Muscle of leg (tissue), 11 donors: ENCODE results near the gene INPP4A. TPM values are rescaled to one million over a fixed set of nuclear protein-coding genes. Genes with fewer than 3 reads are reported as not detected.

ENCODE experiments used
- DNase-seq: peaks from one replicate; pipeline ENCODE4 v3.0.0; 2013
- H3K27ac ChIP-seq: one replicate; pipeline ENCODE4 v1.5.1; 2013; ENCODE audit warnings: mild to moderate bottlenecking, low read length, control low read depth
- H3K27me3 ChIP-seq: one replicate; pipeline ENCODE4 v1.6.1; 2013; ENCODE audit warnings: low read length; ENCODE audit not compliant: control insufficient read depth, insufficient read depth
- H3K36me3 ChIP-seq: one replicate; pipeline ENCODE4 v1.6.1; 2013; ENCODE audit warnings: low read length; ENCODE audit not compliant: control insufficient read depth, insufficient read depth
- H3K4me1 ChIP-seq: one replicate; pipeline ENCODE4 v1.6.1; 2013; ENCODE audit warnings: low read length; ENCODE audit not compliant: control insufficient read depth, insufficient read depth
- H3K4me3 ChIP-seq: one replicate; pipeline ENCODE4 v1.5.1; 2013; ENCODE audit warnings: low read length, control low read depth
- H3K9me3 ChIP-seq: replicated peaks from 2 replicates; pipeline ENCODE4 v1.6.1; 2013; ENCODE audit warnings: low read depth, low read length; ENCODE audit not compliant: control insufficient read depth
- WGBS: methylation state at CpG from one replicate; pipeline ENCODE4 v1.1.5; 2013; ENCODE audit warnings: missing lambda C conversion rate; ENCODE audit not compliant: insufficient coverage; 5-methylcytosine and 5-hydroxymethylcytosine counted together
- polyA plus RNA-seq, 8 donors: library from polyadenylated mRNA; unstranded; fragments of 120-200 nt; gene quantifications; one replicate each; pipeline versions ENCODE4 v1.2.1 to v1.2.3, GENCODE V29; 2013; ENCODE audit warnings: inconsistent platforms in 1 of 8, low replicate concordance in 1 of 8; ENCODE audit not compliant: insufficient read length in 8 of 8, insufficient read depth in 1 of 8
- total RNA-seq: library from RNA; stranded (reverse); fragments of 120-200 nt; gene quantifications from one replicate; pipeline ENCODE4 v1.2.4, GENCODE V29; 2013

INPP4A gene
- total and polyA plus RNA-seq, 9 donors: 8.9 to 17.0 (median 13.0) TPM

DNA sequence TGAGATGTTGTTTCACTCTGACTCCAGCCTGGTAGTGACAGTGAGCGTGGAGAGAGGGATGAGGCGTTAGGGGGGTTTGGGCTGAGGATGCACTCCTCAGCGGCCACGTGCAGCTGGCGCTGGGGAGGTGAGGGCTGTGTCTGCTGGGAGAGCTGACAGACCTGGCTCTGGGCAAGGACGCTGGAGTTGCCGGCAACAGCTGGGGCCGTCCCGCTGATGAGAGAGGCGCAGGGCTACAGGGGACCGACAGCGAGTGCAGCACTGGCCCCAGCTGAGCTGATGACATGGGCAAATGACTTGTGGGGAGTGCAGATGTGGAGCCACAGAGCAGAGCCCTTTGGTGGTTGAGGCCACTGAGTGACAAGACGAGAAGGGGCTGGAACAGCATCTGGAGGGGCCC lies 125.3 kb downstream of the INPP4A start:
- WGBS: 91% methylated on average over 13 of the region's 13 CpGs
- peaks cover 76% of the 10 kb centered on the region for H3K36me3 ChIP-seq

GRCh38 chr2:98570356-98570755 lies 125.7 kb downstream of the INPP4A start:
- Histone ChIP-seq H3K4me3 (no peak overlapping the region), H3K27me3 (no peaks in the 10 kb centered on the region), H3K9me3 (no peaks in the 10 kb centered on the region), H3K4me1 (no peaks in the 10 kb centered on the region), H3K27ac (no peak overlapping the region), H3K36me3 (peaks cover 77% of the 10 kb centered on the region)
- no peak for DNase-seq
- 95% methylated on average over 5 of the region's 5 CpGs for WGBS

More for the DNA sequence above, 125.3 kb downstream of the INPP4A start:
- Histone ChIP-seq H3K27me3 (no peaks in the 10 kb centered on the region), H3K27ac (no peak overlapping the region), H3K9me3 (no peaks in the 10 kb centered on the region), H3K4me3 (no peak overlapping the region), H3K4me1 (no peaks in the 10 kb centered on the region)
- DNase-seq: no peak

GRCh38 chr2:98571121-98571701 lies 126.6 kb downstream of the INPP4A start:
- H3K36me3 ChIP-seq: peaks cover 78% of the 10 kb centered on the region
- no peak overlapping the region for H3K4me3 ChIP-seq
- H3K27me3 ChIP-seq: no peaks in the 10 kb centered on the region
- no peak for DNase-seq
- H3K4me1 ChIP-seq: no peaks in the 10 kb centered on the region
- no peak overlapping the region for H3K27ac ChIP-seq
- no peaks in the 10 kb centered on the region for H3K9me3 ChIP-seq
- 95% methylated on average over 11 of the region's 13 CpGs for WGBS

DNA sequence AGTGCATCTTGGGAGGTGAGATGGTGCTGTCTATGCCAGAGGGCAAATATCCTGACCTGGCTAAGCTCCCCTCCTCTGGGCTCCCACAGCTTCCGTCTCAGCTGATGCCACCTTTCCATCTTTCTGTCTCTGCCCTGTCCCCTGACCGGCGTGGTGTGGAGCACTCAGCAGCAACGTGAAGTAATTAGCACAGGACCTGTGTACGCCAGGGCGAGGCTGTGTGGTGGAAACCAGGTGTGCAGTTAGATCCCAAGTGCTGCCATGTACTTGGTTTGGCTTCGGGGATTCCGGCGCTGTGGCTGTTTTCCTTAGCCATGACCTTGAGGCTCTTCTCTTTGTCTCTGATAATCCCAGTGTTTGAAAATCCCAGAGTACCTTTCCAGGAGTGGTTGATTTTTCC lies 127.1 kb downstream of the INPP4A start:
- Histone ChIP-seq H3K27ac (no peak overlapping the region), H3K27me3 (no peaks in the 10 kb centered on the region), H3K9me3 (no peaks in the 10 kb centered on the region), H3K4me1 (no peaks in the 10 kb centered on the region), H3K4me3 (no peak overlapping the region), H3K36me3 (peaks cover 78% of the 10 kb centered on the region)
- WGBS: 92% methylated on average over 5 of the region's 9 CpGs
- DNase-seq: no peak

DNA sequence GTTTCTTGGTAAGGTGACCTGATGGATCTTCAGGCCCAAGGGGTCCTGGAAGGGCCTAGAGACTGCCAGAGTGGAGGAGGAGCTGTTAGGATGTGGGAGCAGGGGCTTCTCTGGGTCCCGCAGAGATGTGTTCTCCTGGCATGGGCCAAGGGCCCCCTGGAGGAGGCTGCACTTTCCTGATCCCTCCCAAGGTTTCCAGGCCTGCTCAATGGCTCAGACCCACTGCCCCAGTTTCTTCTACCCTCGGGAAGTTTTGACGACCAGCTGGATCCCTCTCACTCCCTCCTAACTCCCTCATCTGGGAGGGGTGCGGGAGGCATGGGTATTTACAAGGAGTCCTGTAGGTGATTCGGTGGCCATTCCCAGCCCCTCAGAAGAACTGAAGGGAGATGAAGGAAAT lies 127.6 kb downstream of the INPP4A start:
- WGBS: 75% methylated on average over 1 of the region's 5 CpGs
- no peak for DNase-seq
- Histone ChIP-seq H3K36me3 (peaks cover 80% of the 10 kb centered on the region), H3K27me3 (no peaks in the 10 kb centered on the region), H3K4me3 (no peak overlapping the region), H3K27ac (no peak overlapping the region), H3K9me3 (no peaks in the 10 kb centered on the region), H3K4me1 (no peaks in the 10 kb centered on the region)

DNA sequence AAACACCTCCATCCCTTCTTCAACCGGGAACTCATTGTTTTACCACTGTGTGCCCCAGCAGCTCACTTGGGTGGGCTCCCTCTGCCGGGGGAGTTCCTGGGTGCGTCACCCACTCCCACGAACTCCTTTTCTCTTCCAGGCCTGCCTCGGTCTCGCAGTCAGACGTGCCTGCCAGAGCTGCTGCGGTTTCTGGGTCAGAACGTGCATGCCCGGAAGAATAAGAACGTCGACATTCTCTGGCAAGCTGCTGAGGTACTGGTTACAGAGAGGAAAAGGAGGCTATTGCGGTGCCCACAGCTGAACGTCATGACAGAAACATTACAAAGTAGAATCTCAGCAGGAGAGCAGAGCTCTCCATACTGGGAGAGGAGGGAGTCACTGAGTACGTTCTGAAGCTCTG lies 128.0 kb downstream of the INPP4A start:
- H3K4me1 ChIP-seq: no peaks in the 10 kb centered on the region
- H3K4me3 ChIP-seq: no peak overlapping the region
- DNase-seq: no peak
- H3K36me3 ChIP-seq: peaks cover 78% of the 10 kb centered on the region
- 90% methylated on average over 12 of the region's 15 CpGs for WGBS
- H3K27me3 ChIP-seq: no peaks in the 10 kb centered on the region
- no peak overlapping the region for H3K27ac ChIP-seq
- H3K9me3 ChIP-seq: no peaks in the 10 kb centered on the region

- no peaks in the 10 kb centered on the region for H3K4me1 ChIP-seq
- no peaks in the 10 kb centered on the region for H3K27me3 ChIP-seq
- no peaks in the 10 kb centered on the region for H3K9me3 ChIP-seq
- H3K4me3 ChIP-seq: no peak overlapping the region
- H3K27ac ChIP-seq: no peak overlapping the region
- no peak for DNase-seq
- peaks cover 75% of the 10 kb centered on the region for H3K36me3 ChIP-seq
- 98% methylated on average over 11 of the region's 13 CpGs for WGBS
Measured at GRCh38 chr2:98573426-98573825, 128.8 kb downstream of the INPP4A start.

DNA sequence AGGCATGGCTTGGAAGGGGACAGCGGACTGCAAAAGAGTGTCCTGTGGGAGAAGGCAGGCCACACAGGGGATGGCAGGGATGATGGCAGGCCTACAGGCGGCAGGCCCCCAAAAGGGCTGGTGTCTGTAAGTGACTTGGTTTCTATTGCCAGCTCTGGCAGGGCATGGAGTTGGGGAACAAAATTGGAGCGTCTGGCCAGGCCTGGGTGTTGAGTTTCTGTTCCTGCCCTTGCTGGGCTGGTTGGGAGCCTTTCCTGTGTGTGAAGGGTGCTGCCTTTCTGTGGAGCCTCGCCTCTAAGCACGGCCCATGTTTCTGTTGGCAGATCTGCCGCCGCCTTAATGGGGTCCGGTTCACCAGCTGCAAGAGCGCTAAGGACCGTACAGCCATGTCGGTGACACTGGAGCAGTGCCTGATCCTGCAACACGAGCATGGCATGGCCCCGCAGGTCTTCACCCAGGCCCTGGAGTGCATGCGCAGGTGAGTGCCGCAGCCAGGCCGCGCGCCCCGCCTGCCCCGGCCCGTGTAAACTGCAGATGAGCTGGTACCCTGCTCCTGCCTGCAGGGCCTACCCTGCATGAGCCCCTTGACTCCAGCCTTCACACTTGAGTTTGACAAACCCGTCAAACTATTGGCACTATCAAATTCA lies 132.1 kb downstream of the INPP4A start:
- H3K4me3 ChIP-seq: no peak overlapping the region
- H3K36me3 ChIP-seq: peaks cover 51% of the 10 kb centered on the region
- no peak overlapping the region for H3K27ac ChIP-seq
- no peaks in the 10 kb centered on the region for H3K4me1 ChIP-seq
- 90% methylated on average over 21 of the region's 22 CpGs for WGBS
- no peaks in the 10 kb centered on the region for H3K9me3 ChIP-seq
- H3K27me3 ChIP-seq: no peaks in the 10 kb centered on the region
- no peak for DNase-seq

- Histone ChIP-seq H3K27ac (no peak overlapping the region), H3K4me1 (no peaks in the 10 kb centered on the region), H3K36me3 (peaks cover 47% of the 10 kb centered on the region), H3K27me3 (no peaks in the 10 kb centered on the region), H3K4me3 (no peak overlapping the region), H3K9me3 (no peaks in the 10 kb centered on the region)
- WGBS: 81% methylated on average over 10 of the region's 10 CpGs
- no peak for DNase-seq
Measured at GRCh38 chr2:98577313-98577712, 132.7 kb downstream of the INPP4A start.

GRCh38 chr2:98578231-98578630 lies 133.6 kb downstream of the INPP4A start:
- no peak overlapping the region for H3K27ac ChIP-seq
- no peaks in the 10 kb centered on the region for H3K4me1 ChIP-seq
- no peak overlapping the region for H3K4me3 ChIP-seq
- no peaks in the 10 kb centered on the region for H3K9me3 ChIP-seq
- H3K27me3 ChIP-seq: no peaks in the 10 kb centered on the region
- no peak for DNase-seq
- WGBS: 89% methylated on average over 6 of the region's 9 CpGs
- peaks cover 45% of the 10 kb centered on the region for H3K36me3 ChIP-seq
